Caco-2 (cell line): ENCODE results near the gene FAM151A. TPM values are rescaled to one million over a fixed set of nuclear protein-coding genes. Genes with fewer than 3 reads are reported as not detected.

Experiments used
- BruUV-seq: library from RNA; stranded (reverse); fragments of 400-500 nt; replicated peaks from 2 replicates; lab custom pipeline; 2021; lab: Mats Ljungman, UMichigan
- CTCF ChIA-PET: fragments of 300-600 bp; sonication (Branson Sonifier 250); formaldehyde crosslinking; loops from one replicate; lab custom pipeline; 2022; ENCODE audit warnings: antibody characterized with exemption; lab: Charles Lee
- POLR2A ChIA-PET: fragments of 300-600 bp; sonication (Branson Sonifier 250); formaldehyde crosslinking; loops from one replicate; lab custom pipeline; 2022; ENCODE audit warnings: antibody characterized with exemption; lab: Charles Lee
- DNase-seq, 2 experiments: peaks; one replicate each; pipeline versions ENCODE4 v3.0.0 to v3.0.0-alpha.2; 2020 to 2022
- H3K27me3 ChIP-seq: replicated peaks from 2 replicates; pipeline ENCODE4 v1.6.0; 2011; ENCODE audit warnings: low read length; ENCODE audit not compliant: control insufficient read depth, insufficient read depth
- H3K36me3 ChIP-seq: 2 replicates; pipeline ENCODE4 v1.5.1; 2011; ENCODE audit warnings: low read length; ENCODE audit not compliant: control insufficient read depth, insufficient read depth
- H3K4me1 ChIP-seq: fragments of 250-450 bp; sonication (Bioruptor Pico); 2 replicates; pipeline ENCODE4 v1.5.1; 2020; ENCODE audit warnings: mild to moderate bottlenecking
- H3K4me3 ChIP-seq: 2 replicates; pipeline ENCODE4 v1.5.1; 2011; ENCODE audit warnings: low read depth, mild to moderate bottlenecking, control low read depth, low read length
- H3K9me3 ChIP-seq: fragments of 250-450 bp; sonication (Bioruptor Pico); 2 replicates; pipeline ENCODE4 v1.5.1; 2020; ENCODE audit warnings: mild to moderate bottlenecking, moderate library complexity
- H3K27ac Mint-ChIP-seq: one replicate; pipeline ENCODE4 v1.8.0; 2022; ENCODE audit warnings: mixed read lengths; ENCODE audit not compliant: unreplicated experiment
- H3K27me3 Mint-ChIP-seq: one replicate; pipeline ENCODE4 v1.8.0; 2022; ENCODE audit warnings: mixed read lengths; ENCODE audit not compliant: insufficient read depth, unreplicated experiment
- H3K36me3 Mint-ChIP-seq: one replicate; pipeline ENCODE4 v1.8.0; 2022; ENCODE audit warnings: mild to moderate bottlenecking, mixed read lengths; ENCODE audit not compliant: insufficient read depth, unreplicated experiment
- H3K4me1 Mint-ChIP-seq: one replicate; pipeline ENCODE4 v1.8.0; 2022; ENCODE audit warnings: low read depth, mixed read lengths; ENCODE audit not compliant: unreplicated experiment
- H3K4me3 Mint-ChIP-seq: one replicate; pipeline ENCODE4 v1.8.0; 2022; ENCODE audit warnings: mild to moderate bottlenecking, moderate library complexity, mixed read lengths; ENCODE audit not compliant: unreplicated experiment
- H3K9me3 Mint-ChIP-seq: one replicate; pipeline ENCODE4 v1.8.0; 2022; ENCODE audit warnings: mixed read lengths; ENCODE audit not compliant: unreplicated experiment
- intact Hi-C: fragments of 100-400 bp; cut with micrococcal nuclease; formaldehyde crosslinking; loops from one replicate; pipeline ENCODE4 v1.10.0; 2022; ENCODE audit not compliant: unreplicated experiment
- total RNA-seq: library from RNA; stranded (reverse); gene quantifications from 2 replicates; pipeline ENCODE4 v1.2.3, GENCODE V29; 2022
- TF ChIP-seq, protein P1 (sequence below), 2 experiments: fragments of 200-600 bp in 1 of 2; IDR thresholded peaks; 1 replicate in 1 of 2; 2 replicates in 1 of 2; pipeline versions ENCODE4 v1.5.1 to v1.8.0; 2011 to 2022; ENCODE audit warnings: antibody characterized with exemption in 1 of 2, control low read depth in 1 of 2, inconsistent platforms in 1 of 2, low read depth in 1 of 2, low read length in 1 of 2, mild to moderate bottlenecking in 1 of 2, moderate library complexity in 1 of 2; ENCODE audit not compliant: insufficient read depth in 1 of 2, severe bottlenecking in 1 of 2, unreplicated experiment in 1 of 2

FAM151A gene
- total RNA-seq, 1 experiment from 2014 or later, result 22.3 TPM

DNA sequence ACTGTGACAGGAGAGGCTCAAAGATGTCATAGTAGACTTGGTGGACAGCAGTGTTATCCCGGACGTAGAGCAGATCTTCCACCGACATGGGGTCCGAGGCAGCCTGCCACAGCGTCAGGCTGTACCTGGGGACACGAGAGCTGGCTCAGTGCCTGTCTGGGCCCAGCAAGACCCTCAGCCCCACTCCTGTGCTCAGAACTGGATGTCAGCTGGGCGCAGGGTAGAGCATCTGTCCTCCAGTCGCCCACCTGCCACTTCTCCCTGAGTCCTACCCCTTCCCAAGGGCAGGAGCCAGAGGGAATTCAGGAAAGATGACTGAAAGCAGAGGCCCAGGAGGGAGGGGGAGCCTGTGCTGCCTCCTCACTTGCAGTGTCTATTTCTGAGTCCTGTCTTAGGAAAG, 11.7 kb downstream of the FAM151A start:
- H3K27ac Mint-ChIP-seq, result no peak overlapping the region
- POLR2A ChIA-PET, result no interaction called here
- H3K4me3 ChIP-seq, result no peak overlapping the region
- no peak overlapping the region for H3K4me3 Mint-ChIP-seq
- H3K27me3 Mint-ChIP-seq, result no peaks in the 10 kb centered on the region
- no peaks in the 10 kb centered on the region for H3K9me3 ChIP-seq
- DNase-seq, result no peak
- no peaks in the 10 kb centered on the region for H3K9me3 Mint-ChIP-seq
- peaks cover 17% of the 10 kb centered on the region for H3K4me1 Mint-ChIP-seq
- no peaks in the 10 kb centered on the region for H3K27me3 ChIP-seq
- intact Hi-C loops, result no loop called here
- BruUV-seq, result no TSS peak
- H3K4me1 ChIP-seq, result peaks cover 11% of the 10 kb centered on the region
- CTCF ChIA-PET, result no interaction called here
- H3K36me3 ChIP-seq, result no peaks in the 10 kb centered on the region
- no peaks in the 10 kb centered on the region for H3K36me3 Mint-ChIP-seq
- TF ChIP-seq, protein P1, sequence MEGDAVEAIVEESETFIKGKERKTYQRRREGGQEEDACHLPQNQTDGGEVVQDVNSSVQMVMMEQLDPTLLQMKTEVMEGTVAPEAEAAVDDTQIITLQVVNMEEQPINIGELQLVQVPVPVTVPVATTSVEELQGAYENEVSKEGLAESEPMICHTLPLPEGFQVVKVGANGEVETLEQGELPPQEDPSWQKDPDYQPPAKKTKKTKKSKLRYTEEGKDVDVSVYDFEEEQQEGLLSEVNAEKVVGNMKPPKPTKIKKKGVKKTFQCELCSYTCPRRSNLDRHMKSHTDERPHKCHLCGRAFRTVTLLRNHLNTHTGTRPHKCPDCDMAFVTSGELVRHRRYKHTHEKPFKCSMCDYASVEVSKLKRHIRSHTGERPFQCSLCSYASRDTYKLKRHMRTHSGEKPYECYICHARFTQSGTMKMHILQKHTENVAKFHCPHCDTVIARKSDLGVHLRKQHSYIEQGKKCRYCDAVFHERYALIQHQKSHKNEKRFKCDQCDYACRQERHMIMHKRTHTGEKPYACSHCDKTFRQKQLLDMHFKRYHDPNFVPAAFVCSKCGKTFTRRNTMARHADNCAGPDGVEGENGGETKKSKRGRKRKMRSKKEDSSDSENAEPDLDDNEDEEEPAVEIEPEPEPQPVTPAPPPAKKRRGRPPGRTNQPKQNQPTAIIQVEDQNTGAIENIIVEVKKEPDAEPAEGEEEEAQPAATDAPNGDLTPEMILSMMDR (IDR thresholded peaks at IDR 0.05; ENCODE audit: insufficient read depth in 1 of 2, low read depth in 1 of 2, low read length in 1 of 2, severe bottlenecking in 1 of 2, unreplicated experiment in 1 of 2), result no peak

DNA sequence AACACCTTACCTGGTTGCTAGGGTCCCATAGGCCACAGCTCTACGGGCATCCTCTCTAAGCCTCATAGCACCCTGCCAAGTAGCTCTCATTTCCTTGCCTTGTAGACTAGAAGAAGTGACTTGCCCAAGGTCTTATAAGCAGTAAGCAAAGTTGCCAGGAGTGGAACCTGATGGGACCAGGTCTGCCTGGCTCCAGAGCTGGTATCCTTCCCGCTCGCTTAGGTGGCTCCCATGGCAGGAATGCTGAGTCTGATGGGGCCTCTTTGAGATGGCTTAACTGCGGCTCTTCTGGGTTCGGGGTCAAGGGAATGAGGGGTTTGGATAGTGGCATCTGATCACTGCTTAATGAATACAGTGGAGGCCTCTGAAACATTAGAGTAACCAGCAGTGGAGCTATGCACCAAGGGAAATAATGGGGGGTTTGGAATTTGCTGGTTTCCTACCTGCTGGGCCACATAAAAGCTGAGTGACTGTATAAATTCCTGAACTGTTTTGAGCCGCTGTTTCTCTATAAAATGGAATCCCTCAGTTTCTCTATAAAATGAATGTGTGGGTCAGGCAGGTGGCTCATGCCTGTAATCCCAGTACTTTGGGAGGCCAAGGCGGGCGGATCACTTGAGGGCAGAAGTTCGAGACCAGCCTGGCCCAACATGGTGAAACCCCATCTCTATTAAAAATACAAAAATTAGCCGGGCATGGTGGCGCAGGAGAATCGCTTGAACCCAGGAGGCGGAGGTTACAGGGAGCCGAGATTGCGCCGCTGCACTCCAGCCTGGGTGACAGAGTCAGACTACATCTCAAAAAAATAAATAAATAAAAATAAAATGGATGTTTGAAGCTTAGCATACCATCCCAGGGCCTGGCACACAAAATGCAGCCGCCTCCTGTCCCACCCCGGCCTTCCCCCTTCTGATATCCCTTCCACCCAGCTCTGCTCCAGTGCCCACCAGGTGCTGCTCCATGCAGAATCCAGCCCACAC, 12.4 kb downstream of the FAM151A start:
- H3K9me3 Mint-ChIP-seq, result no peaks in the 10 kb centered on the region
- POLR2A ChIA-PET, result no interaction called here
- intact Hi-C loops, result no loop called here
- DNase-seq, result no peak
- peaks cover 11% of the 10 kb centered on the region for H3K4me1 ChIP-seq
- H3K27me3 ChIP-seq, result no peaks in the 10 kb centered on the region
- no peaks in the 10 kb centered on the region for H3K27me3 Mint-ChIP-seq
- no peaks in the 10 kb centered on the region for H3K36me3 ChIP-seq
- CTCF ChIA-PET, result no interaction called here
- BruUV-seq, result no TSS peak
- TF ChIP-seq, protein P1 (IDR thresholded peaks at IDR 0.05; ENCODE audit: insufficient read depth in 1 of 2, low read depth in 1 of 2, low read length in 1 of 2, severe bottlenecking in 1 of 2, unreplicated experiment in 1 of 2), result no peak
- no peak overlapping the region for H3K4me3 Mint-ChIP-seq
- no peaks in the 10 kb centered on the region for H3K9me3 ChIP-seq
- H3K27ac Mint-ChIP-seq, result no peak overlapping the region
- no peaks in the 10 kb centered on the region for H3K36me3 Mint-ChIP-seq
- no peak overlapping the region for H3K4me3 ChIP-seq
- peaks cover 17% of the 10 kb centered on the region for H3K4me1 Mint-ChIP-seq

DNA sequence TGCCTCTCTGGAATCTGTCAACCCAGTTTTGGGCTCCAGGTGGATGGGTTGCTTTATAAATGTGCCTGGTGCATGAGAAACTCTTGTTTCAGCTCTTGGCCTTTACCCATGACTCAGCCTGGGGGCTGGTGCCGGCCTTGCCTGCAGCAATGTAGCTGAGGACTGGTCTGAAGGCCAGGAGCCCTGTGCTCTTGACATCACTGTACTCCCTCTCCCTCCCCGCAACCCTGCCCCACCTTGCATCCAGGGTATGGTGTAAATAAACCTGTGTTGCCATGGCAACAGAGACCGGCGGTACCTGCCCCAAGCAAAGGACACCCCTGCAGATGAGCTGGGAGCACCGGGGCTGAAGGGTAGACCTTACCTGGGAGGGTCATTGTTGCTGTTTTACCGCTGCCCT, 13.3 kb downstream of the FAM151A start:
- intact Hi-C loops, result no loop called here
- POLR2A ChIA-PET, result no interaction called here

More for the DNA sequence above, 13.3 kb downstream of the FAM151A start:
- no peaks in the 10 kb centered on the region for H3K27me3 ChIP-seq
- H3K36me3 ChIP-seq, result no peaks in the 10 kb centered on the region
- CTCF ChIA-PET, result no interaction called here
- H3K4me1 ChIP-seq, result peaks cover 11% of the 10 kb centered on the region
- no peak overlapping the region for H3K4me3 ChIP-seq
- no peak for DNase-seq
- Mint-ChIP-seq H3K27me3 (no peaks in the 10 kb centered on the region), H3K9me3 (no peaks in the 10 kb centered on the region), H3K4me1 (peaks cover 13% of the 10 kb centered on the region), H3K27ac (no peak overlapping the region), H3K4me3 (no peak overlapping the region), H3K36me3 (no peaks in the 10 kb centered on the region)
- TF ChIP-seq, protein P1 (IDR thresholded peaks at IDR 0.05; ENCODE audit: insufficient read depth in 1 of 2, low read depth in 1 of 2, low read length in 1 of 2, severe bottlenecking in 1 of 2, unreplicated experiment in 1 of 2), result no peak
- no TSS peak for BruUV-seq
- no peaks in the 10 kb centered on the region for H3K9me3 ChIP-seq
